ENCODE measurements around the gene CRIP2. TPM values are rescaled to one million over a fixed set of nuclear protein-coding genes. Genes with fewer than 3 reads are reported as not detected.

CRIP2 gene
- total and polyA plus RNA-seq, 2 of the 13 experiments (the other 11 are each of a cell fraction or from before 2014, with no cell fraction given) = 31.6 to 37.9 TPM

DNA sequence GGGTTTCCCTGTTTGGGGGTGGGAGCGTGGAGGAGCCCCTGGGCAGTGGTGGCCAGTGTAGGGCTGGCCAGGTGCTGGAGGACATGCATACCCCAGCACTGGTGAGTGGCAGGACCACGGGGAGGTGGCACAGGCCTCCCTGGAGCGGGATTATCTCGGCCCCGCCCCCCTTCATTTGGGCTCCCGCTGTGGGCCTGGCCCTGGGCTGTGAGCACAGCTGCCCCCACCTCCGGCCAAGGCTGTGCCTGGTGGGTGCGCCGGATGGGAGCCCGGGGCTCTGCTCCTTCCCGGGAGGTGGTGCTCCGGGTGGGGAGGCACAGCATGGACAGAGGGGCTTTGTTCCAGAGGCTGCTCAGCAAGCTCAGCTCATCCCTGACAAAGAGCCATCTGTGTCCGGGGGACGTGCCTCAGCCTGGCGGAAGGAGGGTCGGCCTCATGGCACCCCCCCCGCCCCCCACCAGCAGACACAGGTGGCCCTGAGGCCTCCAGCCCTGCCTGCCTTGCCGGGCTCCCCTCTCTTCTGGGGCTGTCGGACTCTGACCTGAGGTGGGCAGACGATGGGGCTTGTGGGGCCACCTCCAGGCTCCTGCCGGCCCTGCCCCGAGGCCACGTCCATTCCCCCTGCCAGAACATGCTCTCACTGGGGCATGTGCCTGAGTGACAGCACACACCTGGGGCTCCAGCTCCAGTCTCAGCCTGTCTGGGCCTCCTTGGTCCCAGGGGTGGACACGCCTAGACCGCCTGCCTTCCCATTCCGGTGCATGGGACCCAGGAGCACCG is 24.8 kb downstream of the CRIP2 start (continued):
- TF ChIP-seq, protein P1, sequence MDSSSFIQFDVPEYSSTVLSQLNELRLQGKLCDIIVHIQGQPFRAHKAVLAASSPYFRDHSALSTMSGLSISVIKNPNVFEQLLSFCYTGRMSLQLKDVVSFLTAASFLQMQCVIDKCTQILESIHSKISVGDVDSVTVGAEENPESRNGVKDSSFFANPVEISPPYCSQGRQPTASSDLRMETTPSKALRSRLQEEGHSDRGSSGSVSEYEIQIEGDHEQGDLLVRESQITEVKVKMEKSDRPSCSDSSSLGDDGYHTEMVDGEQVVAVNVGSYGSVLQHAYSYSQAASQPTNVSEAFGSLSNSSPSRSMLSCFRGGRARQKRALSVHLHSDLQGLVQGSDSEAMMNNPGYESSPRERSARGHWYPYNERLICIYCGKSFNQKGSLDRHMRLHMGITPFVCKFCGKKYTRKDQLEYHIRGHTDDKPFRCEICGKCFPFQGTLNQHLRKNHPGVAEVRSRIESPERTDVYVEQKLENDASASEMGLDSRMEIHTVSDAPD (CRISPR knock-in tag; IDR thresholded peaks at IDR 0.05) = peak; percentile 29
- TF ChIP-seq PCBP2 (optimal IDR thresholded peaks at IDR 0.05; ENCODE audit: low read depth, low read length, poor library complexity, severe bottlenecking) = no peak
- TF ChIP-seq MIER2 (CRISPR knock-in tag; IDR thresholded peaks at IDR 0.05) = no peak; the same call in 1 of the 2 replicates
- TF ChIP-seq NFATC3 (CRISPR knock-in tag; IDR thresholded peaks at IDR 0.05) = no peak
- 0 out of 2 replicates have a peak, but pooled peaks have one; percentile 22 for TF ChIP-seq RNF2 (conservative IDR thresholded peaks at IDR 0.05; ENCODE audit: low read depth)
- TF ChIP-seq ZFP36L2 (CRISPR knock-in tag; IDR thresholded peaks at IDR 0.05) = no peak
- TF ChIP-seq HMG20B (CRISPR knock-in tag; conservative IDR thresholded peaks at IDR 0.05) = no peak; the same call in 1 of the 2 replicates
- no peak for TF ChIP-seq ATF7 (IDR thresholded peaks at IDR 0.05)
- TF ChIP-seq ATF7 (CRISPR knock-in tag; IDR thresholded peaks at IDR 0.05) = 0 out of 2 replicates have a peak, but pooled peaks have one; percentile 24
- peak; percentile 35 for TF ChIP-seq TAF15 (IDR thresholded peaks at IDR 0.05; ENCODE audit: low read depth, low read length, poor library complexity, severe bottlenecking)
- peak; percentile 54; the same call in 1 of the 2 replicates for TF ChIP-seq KDM5B (CRISPR knock-in tag; IDR thresholded peaks at IDR 0.05; ENCODE audit: borderline replicate concordance)
- peak; percentile 34; the same call in 1 of the 2 replicates for TF ChIP-seq ZNF232 (CRISPR knock-in tag; IDR thresholded peaks at IDR 0.05; ENCODE audit: borderline replicate concordance)
- no peak; the same call in 1 of the 2 replicates for TF ChIP-seq KIAA2018 (CRISPR knock-in tag; IDR thresholded peaks at IDR 0.05; ENCODE audit: borderline replicate concordance)
- TF ChIP-seq ZNF260 (CRISPR knock-in tag; IDR thresholded peaks at IDR 0.05; ENCODE audit: borderline replicate concordance, low read depth) = no peak
- peak; percentile 23 for TF ChIP-seq FOXA3 (CRISPR knock-in tag; IDR thresholded peaks at IDR 0.05)
- no peak for TF ChIP-seq ZNF446 (CRISPR knock-in tag; IDR thresholded peaks at IDR 0.05)
- TF ChIP-seq ZNF280B (CRISPR knock-in tag; IDR thresholded peaks at IDR 0.05; ENCODE audit: borderline replicate concordance) = peak; percentile 96
- TF ChIP-seq DR1 (CRISPR knock-in tag; IDR thresholded peaks at IDR 0.05) = no peak; the same call in 1 of the 2 replicates
- peak; percentile 97 for TF ChIP-seq AKAP8 (CRISPR knock-in tag; IDR thresholded peaks at IDR 0.05)

All from HepG2 (cell line).